Spleen (tissue), 11 donors: Measurements from ENCODE around the gene OR8J3. TPM values are rescaled to one million over a fixed set of nuclear protein-coding genes. Genes with fewer than 3 reads are reported as not detected.
"Not testable (repeated sequence)": the region's sequence is repeated elsewhere in the genome, so short reads cannot be mapped to it uniquely, and the experiment has no call there.

ENCODE experiments used
- DNase-seq: peaks from one replicate; pipeline ENCODE4 v3.0.0-alpha.2; 2020
- H3K27ac ChIP-seq, 8 donors: fragments of 200-600 bp; sonication (generic) in 7 of 8; 1 replicate in 4 of 8; 2 replicates in 4 of 8; pipeline versions ENCODE4 v1.5.0 to v1.8.0; 2016 to 2021; ENCODE audit warnings: inconsistent platforms in 4 of 8, mild to moderate bottlenecking in 4 of 8, moderate library complexity in 1 of 8
- H3K27me3 ChIP-seq, 7 donors: fragments of 200-600 bp; sonication (generic) in 6 of 7; replicated peaks in 1 of 7; 1 replicate in 4 of 7; 2 replicates in 3 of 7; pipeline versions ENCODE4 v1.5.0 to v1.8.0; 2016 to 2021; ENCODE audit warnings: inconsistent platforms in 3 of 7, mild to moderate bottlenecking in 1 of 7
- H3K36me3 ChIP-seq, 6 donors: fragments of 200-600 bp; sonication (generic) in 5 of 6; 1 replicate in 4 of 6; 2 replicates in 2 of 6; pipeline versions ENCODE4 v1.5.0 to v1.8.0; 2016 to 2021; ENCODE audit warnings: inconsistent platforms in 2 of 6
- H3K4me1 ChIP-seq, 6 donors: fragments of 200-600 bp; sonication (generic) in 5 of 6; 1 replicate in 3 of 6; 2 replicates in 3 of 6; pipeline versions ENCODE4 v1.5.0 to v1.8.0; 2016 to 2021; ENCODE audit warnings: inconsistent platforms in 3 of 6
- H3K4me3 ChIP-seq, 8 donors: fragments of 200-600 bp; sonication (generic) in 7 of 8; 1 replicate in 4 of 8; 2 replicates in 4 of 8; pipeline versions ENCODE4 v1.5.0 to v1.8.0; 2016 to 2021; ENCODE audit warnings: inconsistent platforms in 4 of 8, mild to moderate bottlenecking in 4 of 8, moderate library complexity in 2 of 8
- H3K9me3 ChIP-seq, 8 donors: fragments of 200-600 bp; sonication (generic) in 7 of 8; 1 replicate in 4 of 8; 2 replicates in 4 of 8; pipeline versions ENCODE4 v1.5.0 to v1.8.0; 2016 to 2021; ENCODE audit warnings: inconsistent platforms in 4 of 8
- CTCF ChIP-seq, 11 experiments: fragments of 200-600 bp in 7 of 11; fragments of 450-650 bp in 4 of 11; sonication (generic) in 4 of 11; IDR thresholded peaks in 8 of 11; conservative IDR thresholded peaks in 3 of 11; 1 replicate in 7 of 11; 2 replicates in 4 of 11; pipeline versions ENCODE4 v1.4.0 to v1.8.0; 2016 to 2021; ENCODE audit warnings: antibody characterized with exemption in 11 of 11, inconsistent platforms in 4 of 11, mild to moderate bottlenecking in 1 of 11
- POLR2A ChIP-seq, 3 donors: fragments of 450-650 bp; IDR thresholded peaks; one replicate each; pipeline ENCODE4 v1.5.1; 2017; ENCODE audit warnings: antibody characterized with exemption in 3 of 3, mild to moderate bottlenecking in 1 of 3
- POLR2AphosphoS5 ChIP-seq, 3 donors: sonication (generic); formaldehyde crosslinking; IDR thresholded peaks; one replicate each; pipeline ENCODE4 v1.5.1; 2017; ENCODE audit warnings: antibody characterized with exemption in 3 of 3
- WGBS, 5 donors: extraction: QIAGEN DNeasy Blood & Tissue Kit in 3 of 5; methylation state at CpG; one replicate each; pipeline versions ENCODE4 v1.1.5 to v1.1.7; 2013 to 2018; 5-methylcytosine and 5-hydroxymethylcytosine counted together
- intact Hi-C: fragments of 100-400 bp; cut with DNase I; formaldehyde crosslinking; loops from one replicate; pipeline ENCODE4 v1.15.0; 2023; ENCODE audit warnings: low total_unique reads
- polyA plus RNA-seq, 3 donors: library from polyadenylated mRNA; stranded (reverse); fragments of 200-250 nt; gene quantifications; one replicate each; pipeline ENCODE4 v1.2.1, GENCODE V29; 2013
- total RNA-seq, 7 donors: library from RNA; depleted of rRNA in 3 of 7; stranded (reverse); fragments of >200 nt in 3 of 7; fragmentation: NEBNext Ultra II Directional in 4 of 7; extraction: Animal tissue kit (Norgen Biotek cat#: 25700) in 4 of 7; gene quantifications; one replicate each; pipeline versions ENCODE4 v1.1.0 to v1.2.1, GENCODE V29; 2016 to 2021
- donor health status: healthy with polysubstance abuse.
- donor health status: DM: no; HTN: no; CAD: no; lungs with moderate emphysema.
- donor health status: DM: no; HTN: no; CAD: no.
- donor health status: Bipolar disorder and iron deficiency.
- donor health status: healthy.
- donor health status: DM: no; HTN: no; CAD: no.
- donor health status: DM: yes; HTN: yes; CAD: no.

Gene OR8J3
- total and polyA plus RNA-seq, 10 donors, result not detected

GRCh38 chr11:56151376-56151775, 11.4 kb upstream of the OR8J3 start:
- Histone ChIP-seq H3K36me3 (no peaks in the 10 kb centered on the region), H3K9me3 (peaks cover 0 to 83% (median 57%) of the 10 kb centered on the region in 8 donors), H3K4me1 (no peaks in the 10 kb centered on the region), H3K27me3 (no peaks in the 10 kb centered on the region), H3K4me3 (no peak overlapping the region), H3K27ac (no peak overlapping the region)
- WGBS, 5 donors, result 46 to 80% (median 71%) methylated on average over 1 of the region's 1 CpG
- TF ChIP-seq POLR2A (IDR thresholded peaks at IDR 0.05) (no peak), CTCF (IDR thresholded peaks at IDR 0.05 in 8 of 11, conservative IDR thresholded peaks at IDR 0.05 in 3 of 11) (no peak), POLR2AphosphoS5 (IDR thresholded peaks at IDR 0.05) (no peak)
- no peak for DNase-seq
- intact Hi-C loops, result no loop called here

- not testable (repeated sequence) for DNase-seq
Observed at GRCh38 chr11:56143681-56144080, 3.7 kb upstream of the OR8J3 start.

GRCh38 chr11:56122073-56122472, 17.9 kb downstream of the OR8J3 start, which contains the start of gene OR8H3:
Gene OR8H3, plus strand, starts transcription at chr11:56122373. Its CDS starts 0 bp downstream, at chr11:56122373.
- TF ChIP-seq CTCF (IDR thresholded peaks at IDR 0.05 in 8 of 11, conservative IDR thresholded peaks at IDR 0.05 in 3 of 11) (no peak), POLR2AphosphoS5 (IDR thresholded peaks at IDR 0.05) (no peak), POLR2A (IDR thresholded peaks at IDR 0.05) (no peak)
- no peak within 1 kb of the TSS for H3K27ac ChIP-seq
- DNase-seq, result no peak
- intact Hi-C loops, result no loop called here
- WGBS, 5 donors, result 73 to 94% (median 79%) methylated on average over 6 of the region's 6 CpGs
- peaks cover 0 to 28% (median 8%) of the 10 kb centered on the region in 8 donors for H3K9me3 ChIP-seq
- H3K36me3 ChIP-seq, result no peaks in the 10 kb centered on the region
- H3K27me3 ChIP-seq, result no peaks in the 10 kb centered on the region
- H3K4me1 ChIP-seq, result no peaks in the 10 kb centered on the region
- H3K4me3 ChIP-seq, result no peak within 1 kb of the TSS

More at GRCh38 chr11:56143681-56144080, 3.7 kb upstream of the OR8J3 start:
- intact Hi-C loops, H3K4me3 ChIP-seq, H3K27ac ChIP-seq, H3K36me3 ChIP-seq, H3K4me1 ChIP-seq, H3K27me3 ChIP-seq: not testable (repeated sequence)
- WGBS, 5 donors, result 91 to 97% (median 92%) methylated on average over 8 to 28 of the region's 30 CpGs
- H3K9me3 ChIP-seq, result peaks cover 0 to 23% (median 14%) of the 10 kb centered on the region in 8 donors

- Histone ChIP-seq H3K27me3 (no peaks in the 10 kb centered on the region), H3K4me1 (no peaks in the 10 kb centered on the region), H3K36me3 (no peaks in the 10 kb centered on the region), H3K27ac (no peak within 1 kb of the TSS), H3K9me3 (peaks cover 0 to 21% (median 7%) of the 10 kb centered on the region in 8 donors), H3K4me3 (no peak within 1 kb of the TSS)
- TF ChIP-seq POLR2AphosphoS5 (IDR thresholded peaks at IDR 0.05), result no peak
- intact Hi-C loops, result no loop called here
- no peak for DNase-seq
Observed at GRCh38 chr11:56103210-56103737, 36.7 kb downstream of the OR8J3 start, which contains the start of gene OR8H2. Gene OR8H2, plus strand, starts transcription at chr11:56103687. Its CDS starts 1,356 bp downstream, at chr11:56105043.

- Histone ChIP-seq H3K27ac (no peak within 1 kb of the TSS), H3K9me3 (peaks cover 0 to 4% (median 0%) of the 10 kb centered on the region in 8 donors), H3K36me3 (no peaks in the 10 kb centered on the region), H3K4me3 (no peak within 1 kb of the TSS), H3K27me3 (no peaks in the 10 kb centered on the region), H3K4me1 (no peaks in the 10 kb centered on the region)
- 62 to 81% (median 67%) methylated on average over 3 of the region's 3 CpGs for WGBS, 5 donors
- no peak for DNase-seq
- intact Hi-C loops, result no loop called here
- no peak for TF ChIP-seq CTCF (IDR thresholded peaks at IDR 0.05 in 8 of 11, conservative IDR thresholded peaks at IDR 0.05 in 3 of 11)
- no peak for TF ChIP-seq POLR2AphosphoS5 (IDR thresholded peaks at IDR 0.05)
- no peak for TF ChIP-seq POLR2A (IDR thresholded peaks at IDR 0.05)
Observed at GRCh38 chr11:56093008-56093407, 47.0 kb downstream of the OR8J3 start, which contains the start of gene OR8I2. Gene OR8I2, plus strand, starts transcription at chr11:56093308. Its CDS starts 0 bp downstream, at chr11:56093308.
